GM23248 (cell line): Measurements from ENCODE around the gene GBP7.

Source experiments
- EZH2 ChIP-seq: fragments of 200-600 bp; sonication (generic); IDR thresholded peaks from 2 replicates; pipeline ENCODE4 v1.6.1; 2018; ENCODE audit warnings: antibody characterized with exemption, mild to moderate bottlenecking; ENCODE audit not compliant: insufficient read depth, poor library complexity, severe bottlenecking
- EZH2phosphoT487 ChIP-seq: fragments of 200-600 bp; sonication (generic); IDR thresholded peaks from 2 replicates; pipeline ENCODE4 v1.6.1; 2018; ENCODE audit warnings: antibody characterized with exemption, moderate library complexity, mild to moderate bottlenecking, low read depth; ENCODE audit not compliant: insufficient read depth

- TF ChIP-seq EZH2phosphoT487 = no peak
- TF ChIP-seq EZH2 = no peak
Observed at GRCh38 chr1:89125240-89125912, 50.4 kb downstream of the GBP7 start.
